Activated naive CD8-positive, alpha-beta T cell treated with anti-CD3 and anti-CD28 coated beads for 36 hours (primary cell): ENCODE data around the gene HEMGN. TPM values are rescaled to one million over a fixed set of nuclear protein-coding genes. Genes with fewer than 3 reads are reported as not detected.
A peak's percentile ranks its signal among the peaks of the same experiment; 100 is the strongest.

Source experiments
- DNase-seq: peaks from one replicate; pipeline ENCODE4 v3.0.0; 2021
- H3K27ac Mint-ChIP-seq: one replicate; pipeline ENCODE4 v1.8.0; 2022; ENCODE audit warnings: mild to moderate bottlenecking, moderate library complexity, mixed read lengths
- H3K27me3 Mint-ChIP-seq: one replicate; pipeline ENCODE4 v1.8.0; 2022; ENCODE audit warnings: mild to moderate bottlenecking, mixed read lengths
- H3K36me3 Mint-ChIP-seq: one replicate; pipeline ENCODE4 v1.8.0; 2021; ENCODE audit warnings: mild to moderate bottlenecking, mixed read lengths
- H3K4me1 Mint-ChIP-seq: one replicate; pipeline ENCODE4 v1.8.0; 2021; ENCODE audit warnings: mixed read lengths
- H3K4me3 Mint-ChIP-seq: one replicate; pipeline ENCODE4 v1.8.0; 2022; ENCODE audit warnings: mild to moderate bottlenecking, moderate library complexity, mixed read lengths
- H3K9me3 Mint-ChIP-seq: one replicate; pipeline ENCODE4 v1.8.0; 2022; ENCODE audit warnings: mixed read lengths
- total RNA-seq, 2 experiments: library from RNA; stranded (reverse); gene quantifications; one replicate each; pipeline ENCODE4 v1.2.3, GENCODE V29; 2021

Gene HEMGN
- total RNA-seq, 2 experiments from 2014 or later, result 1.9 to 2.6 TPM

DNA sequence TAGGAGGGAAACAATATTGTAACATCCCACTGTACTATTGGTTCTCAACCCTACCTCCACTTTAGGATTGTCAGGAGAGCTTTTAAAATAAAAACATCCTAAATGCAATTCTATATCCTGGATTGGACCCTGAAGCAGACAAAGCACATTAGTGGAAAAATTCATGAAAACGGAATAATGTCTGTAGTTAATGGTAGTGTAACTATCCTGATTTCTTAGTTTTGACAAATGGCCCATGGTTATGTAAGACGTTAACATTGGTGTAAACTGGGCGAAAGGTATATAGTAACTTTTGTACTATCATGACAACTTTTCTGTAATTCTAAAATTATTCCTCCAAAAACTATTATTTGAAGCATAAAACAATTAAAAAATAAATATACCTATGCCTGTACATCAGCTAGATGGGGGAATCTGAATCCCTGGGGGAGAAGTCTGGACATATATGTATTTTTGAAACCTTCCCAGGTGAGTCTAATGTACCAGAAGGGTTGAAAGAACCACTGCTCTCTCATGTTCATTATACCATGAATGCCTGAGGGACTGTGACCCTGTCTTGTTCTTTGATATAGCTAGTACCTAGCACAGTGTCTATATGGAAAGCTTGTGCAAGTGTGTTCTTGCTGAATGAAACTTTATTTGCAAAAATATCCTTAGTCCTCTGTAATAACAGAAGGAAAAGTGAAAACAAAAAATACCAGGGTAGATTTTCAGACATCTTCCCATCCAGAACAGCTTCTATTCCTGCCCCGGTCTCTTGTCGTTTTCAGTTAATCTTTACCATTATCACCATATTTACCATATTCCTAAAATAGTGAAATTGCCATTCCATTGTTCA, 12.3 kb downstream of the HEMGN start:
- Mint-ChIP-seq H3K4me3 (no peak overlapping the region), H3K27ac (no peak overlapping the region), H3K36me3 (peaks cover 10% of the 10 kb centered on the region), H3K27me3 (peaks cover 8% of the 10 kb centered on the region), H3K4me1 (peaks cover 38% of the 10 kb centered on the region), H3K9me3 (no peaks in the 10 kb centered on the region)
- DNase-seq, result no peak

DNA sequence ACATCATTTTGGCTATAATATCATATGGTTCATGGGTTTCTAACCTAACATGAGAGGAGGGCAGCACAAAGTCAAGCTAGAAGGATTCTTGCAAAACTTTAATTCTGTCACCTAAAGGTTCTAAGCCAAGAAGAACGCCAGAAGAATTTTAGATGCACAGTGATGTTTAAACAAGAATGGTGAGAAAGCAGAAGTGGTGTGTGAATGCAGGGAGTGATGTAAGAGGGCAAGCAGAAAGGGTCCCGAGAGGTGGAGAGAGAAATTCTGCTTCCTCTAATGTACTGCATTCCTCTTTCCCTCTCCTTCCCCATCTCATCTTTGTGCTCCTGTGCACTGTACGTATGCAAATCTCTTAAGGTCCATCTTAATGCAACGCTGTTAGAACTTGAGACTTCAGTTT, 13.6 kb downstream of the HEMGN start:
- DNase-seq, result no peak
- peaks cover 42% of the 10 kb centered on the region for H3K4me1 Mint-ChIP-seq
- peaks cover 8% of the 10 kb centered on the region for H3K27me3 Mint-ChIP-seq
- no peak overlapping the region for H3K27ac Mint-ChIP-seq
- H3K9me3 Mint-ChIP-seq, result no peaks in the 10 kb centered on the region
- H3K4me3 Mint-ChIP-seq, result no peak overlapping the region
- peaks cover 10% of the 10 kb centered on the region for H3K36me3 Mint-ChIP-seq

DNA sequence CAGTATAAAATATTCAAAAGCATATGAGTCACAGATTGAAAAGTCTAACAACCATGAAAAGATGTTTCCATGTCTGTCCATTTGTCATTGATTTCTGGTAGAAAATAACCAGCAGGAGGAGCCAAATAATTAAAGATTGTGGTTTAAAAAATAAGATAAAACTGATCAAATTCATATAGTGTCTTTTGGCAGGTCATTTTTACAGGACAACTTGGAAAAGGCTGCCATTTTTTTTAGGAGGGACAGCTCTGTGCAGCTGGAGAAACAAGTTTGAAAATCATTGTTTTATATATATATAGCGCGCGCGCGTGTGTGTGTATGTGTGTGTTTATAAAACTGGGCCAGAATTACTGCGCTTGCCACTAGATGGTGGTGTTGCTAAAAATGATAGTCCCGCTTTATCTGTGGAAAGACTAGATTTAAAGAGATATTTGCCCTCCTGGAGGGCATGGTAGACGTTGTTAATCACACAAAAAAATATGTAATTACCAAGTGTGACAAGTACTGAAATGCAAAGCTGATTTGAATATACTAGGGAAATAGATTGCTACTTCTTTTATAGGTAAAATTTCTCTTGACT, 14.4 kb downstream of the HEMGN start:
- peak; percentile 59 for DNase-seq
- H3K9me3 Mint-ChIP-seq, result no peaks in the 10 kb centered on the region
- H3K27me3 Mint-ChIP-seq, result peaks cover 8% of the 10 kb centered on the region
- peak overlapping the region; percentile 91 for H3K4me3 Mint-ChIP-seq
- H3K36me3 Mint-ChIP-seq, result peaks cover 12% of the 10 kb centered on the region
- H3K4me1 Mint-ChIP-seq, result peaks cover 44% of the 10 kb centered on the region
- peak overlapping the region; percentile 97 for H3K27ac Mint-ChIP-seq

DNA sequence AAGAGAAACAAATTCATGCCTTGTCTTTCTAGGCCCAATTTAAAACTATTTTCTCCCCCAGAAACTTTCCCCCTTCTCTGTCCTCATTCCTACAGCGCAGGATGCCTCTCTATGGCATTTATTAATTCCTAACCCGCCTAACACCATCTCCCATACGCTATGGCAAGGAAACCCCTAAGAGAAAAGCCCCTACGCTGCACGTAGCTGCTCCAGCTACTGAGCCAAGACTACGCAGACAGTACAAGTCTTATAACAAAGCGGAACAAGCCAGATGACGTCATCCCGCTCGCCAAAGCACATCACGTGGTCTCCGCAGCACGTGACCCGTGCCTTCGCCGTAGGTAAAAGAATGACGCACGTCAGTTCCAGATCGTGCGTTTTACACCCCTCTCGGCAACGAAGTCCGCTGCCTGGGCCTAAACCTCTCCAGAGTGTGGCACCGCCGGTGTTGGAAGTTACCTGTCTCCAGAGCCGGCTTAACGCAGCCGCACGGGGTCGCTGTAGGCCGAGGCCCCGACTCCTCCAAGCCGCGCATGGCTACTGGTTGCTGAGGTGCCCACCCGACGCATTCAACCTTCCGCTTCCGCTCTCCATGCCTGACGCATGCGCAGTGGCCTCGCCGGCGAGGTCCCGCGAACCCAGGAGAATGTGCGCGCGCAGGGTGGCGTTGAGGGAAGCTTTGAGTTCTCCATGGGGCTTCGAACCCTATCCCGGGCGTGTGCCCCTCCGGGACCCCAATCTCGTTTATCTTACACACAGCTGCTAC, 15.8 kb downstream of the HEMGN start, which contains the start of gene TRMO:
Gene TRMO (minus strand): TSS at position 542 of the 766 bp plus-strand sequence. CDS start 7 bp downstream, at position 535.
- Mint-ChIP-seq H3K9me3 (no peaks in the 10 kb centered on the region), H3K4me3 (peak within 1 kb of the TSS; percentile 91), H3K36me3 (peaks cover 14% of the 10 kb centered on the region), H3K27me3 (peaks cover 8% of the 10 kb centered on the region), H3K4me1 (peaks cover 45% of the 10 kb centered on the region), H3K27ac (peak within 1 kb of the TSS; percentile 97)
- DNase-seq, result peak; percentile 97

DNA sequence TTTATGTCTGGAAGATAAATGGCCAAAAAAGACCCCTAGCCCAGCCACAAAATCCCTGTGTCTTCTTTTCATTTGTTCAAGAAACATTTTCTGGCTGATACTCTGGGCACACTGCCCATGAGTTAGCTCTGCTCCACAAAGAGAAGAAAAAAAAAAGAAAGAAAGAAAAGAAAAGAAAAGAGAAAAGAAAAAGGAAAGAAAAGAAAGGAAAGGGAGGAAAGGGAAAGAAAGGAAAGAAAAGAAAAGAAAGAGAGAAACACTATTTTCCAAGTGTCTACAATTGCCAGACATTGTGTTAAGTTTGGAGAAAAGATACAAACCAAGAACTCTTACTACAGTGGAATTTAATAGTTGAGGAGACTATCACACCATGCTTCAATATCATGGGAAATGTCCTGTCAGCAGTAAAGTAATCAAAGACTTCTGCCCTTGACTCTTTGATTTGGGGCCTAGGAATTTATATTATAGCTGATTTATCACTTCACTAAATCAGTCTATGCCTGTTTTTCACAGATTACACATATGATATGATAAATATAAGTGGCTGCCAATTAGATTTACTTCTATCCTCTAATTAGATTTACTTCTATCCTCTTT, 18.7 kb downstream of the HEMGN start:
- Mint-ChIP-seq H3K36me3 (peaks cover 29% of the 10 kb centered on the region), H3K4me3 (peak overlapping the region; percentile 78), H3K27ac (peak overlapping the region; percentile 95), H3K27me3 (peaks cover 8% of the 10 kb centered on the region), H3K9me3 (no peaks in the 10 kb centered on the region), H3K4me1 (peaks cover 57% of the 10 kb centered on the region)
- no peak for DNase-seq

DNA sequence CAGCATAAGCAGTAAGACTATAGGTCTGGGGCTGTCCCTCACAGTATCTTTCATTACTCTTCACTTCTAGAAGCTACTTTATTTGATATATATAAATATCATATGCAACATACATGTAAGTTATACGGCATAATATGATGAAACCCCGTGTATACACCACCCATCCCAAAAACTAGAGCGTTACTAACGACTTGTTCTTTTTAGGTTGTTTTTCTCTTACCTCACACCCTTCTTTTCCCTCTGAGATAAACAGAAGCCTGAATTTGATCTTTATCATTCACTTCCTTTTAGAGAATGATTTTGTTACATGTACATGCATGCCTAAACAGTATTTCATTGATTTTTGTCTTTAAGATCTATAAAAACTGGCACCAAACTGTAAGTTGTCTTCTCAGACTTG, 19.4 kb downstream of the HEMGN start:
- Mint-ChIP-seq H3K36me3 (peaks cover 29% of the 10 kb centered on the region), H3K27me3 (peaks cover 8% of the 10 kb centered on the region), H3K27ac (peak overlapping the region; percentile 95), H3K4me1 (peaks cover 51% of the 10 kb centered on the region), H3K4me3 (peak overlapping the region; percentile 78), H3K9me3 (no peaks in the 10 kb centered on the region)
- no peak for DNase-seq

DNA sequence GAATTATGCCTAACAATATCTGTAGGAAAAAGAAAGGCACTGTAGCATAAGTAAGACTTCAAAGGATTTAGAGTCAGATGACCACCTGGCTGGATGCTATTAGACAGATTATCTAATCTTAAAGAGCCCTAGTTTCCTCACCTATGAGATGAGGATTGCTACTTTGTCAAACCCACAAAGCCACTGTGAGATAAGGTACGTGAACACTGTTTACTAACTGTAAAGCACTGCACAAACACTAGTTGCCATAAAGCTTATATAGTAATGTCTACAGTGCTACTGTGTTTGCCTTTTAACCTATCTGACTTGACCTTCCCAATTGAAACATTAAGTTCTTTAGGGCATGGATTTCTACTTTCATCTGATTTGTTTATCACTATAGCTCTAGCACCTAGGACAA, 26.0 kb downstream of the HEMGN start:
- Mint-ChIP-seq H3K4me3 (no peak overlapping the region), H3K9me3 (no peaks in the 10 kb centered on the region), H3K36me3 (peaks cover 28% of the 10 kb centered on the region), H3K27me3 (no peaks in the 10 kb centered on the region), H3K4me1 (peaks cover 27% of the 10 kb centered on the region), H3K27ac (no peak overlapping the region)
- DNase-seq, result no peak

DNA sequence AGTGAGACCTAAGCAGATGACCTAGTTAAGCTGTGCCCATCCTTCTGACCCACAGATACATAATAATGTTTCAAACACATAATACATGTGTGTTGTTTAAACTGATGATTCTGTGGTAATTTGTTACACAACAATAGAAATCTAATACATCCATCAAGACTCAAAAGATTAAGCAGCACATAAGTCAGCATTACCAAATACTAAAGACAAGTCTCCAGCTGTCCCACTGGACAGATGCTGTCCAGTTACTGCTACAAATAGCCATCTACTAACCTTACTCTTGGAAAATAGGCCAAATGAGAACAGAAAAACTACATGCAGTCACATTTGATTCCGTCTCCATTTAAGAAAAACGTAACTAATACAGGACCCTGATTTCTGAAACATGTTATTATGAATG, 26.4 kb downstream of the HEMGN start:
- Mint-ChIP-seq H3K27me3 (no peaks in the 10 kb centered on the region), H3K27ac (no peak overlapping the region), H3K36me3 (peaks cover 27% of the 10 kb centered on the region), H3K4me1 (peaks cover 28% of the 10 kb centered on the region), H3K9me3 (no peaks in the 10 kb centered on the region), H3K4me3 (no peak overlapping the region)
- no peak for DNase-seq

DNA sequence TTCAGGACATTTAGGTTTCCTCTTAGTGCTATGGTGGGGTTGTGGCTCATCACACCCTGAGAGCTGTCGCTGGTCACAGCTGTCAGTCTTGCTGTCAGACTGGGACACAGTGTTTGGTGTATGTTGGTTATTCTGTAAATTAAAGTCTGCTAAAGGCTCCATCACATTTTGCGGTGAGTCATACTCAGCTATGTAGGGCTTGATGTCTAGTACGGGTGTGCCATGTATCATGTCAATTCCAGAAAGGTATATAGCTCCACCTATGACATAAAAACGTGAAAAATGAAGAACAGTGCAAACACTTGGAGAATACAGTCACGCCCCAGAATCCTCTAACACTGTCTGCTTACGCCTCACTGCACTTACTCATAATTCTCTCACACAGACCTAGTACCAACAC, 27.6 kb downstream of the HEMGN start:
- Mint-ChIP-seq H3K4me1 (peaks cover 33% of the 10 kb centered on the region), H3K27me3 (no peaks in the 10 kb centered on the region), H3K9me3 (no peaks in the 10 kb centered on the region), H3K27ac (peak overlapping the region; percentile 31), H3K4me3 (no peak overlapping the region), H3K36me3 (peaks cover 31% of the 10 kb centered on the region)
- no peak for DNase-seq

DNA sequence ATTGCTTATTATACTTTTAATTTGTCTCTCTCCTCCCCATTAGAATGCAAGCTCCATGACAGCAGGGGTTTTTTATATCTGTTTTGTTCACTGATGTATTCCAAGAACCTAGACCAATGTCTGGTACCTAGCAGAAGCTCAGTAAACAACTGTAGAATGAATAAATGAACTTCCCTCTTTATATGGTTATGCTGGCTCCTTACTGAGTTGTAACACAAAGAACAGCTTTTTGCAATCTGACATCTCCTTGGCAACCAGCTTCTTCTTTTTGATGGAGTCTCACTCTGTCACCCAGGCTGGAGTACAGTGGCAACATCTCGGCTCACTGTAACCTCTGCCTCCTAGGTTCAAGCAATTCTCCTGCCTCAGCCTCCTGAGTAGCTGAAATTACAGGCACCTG, 29.3 kb downstream of the HEMGN start:
- Mint-ChIP-seq H3K4me1 (peaks cover 39% of the 10 kb centered on the region), H3K27ac (no peak overlapping the region), H3K4me3 (no peak overlapping the region), H3K36me3 (peaks cover 29% of the 10 kb centered on the region), H3K9me3 (no peaks in the 10 kb centered on the region), H3K27me3 (no peaks in the 10 kb centered on the region)
- no peak for DNase-seq

DNA sequence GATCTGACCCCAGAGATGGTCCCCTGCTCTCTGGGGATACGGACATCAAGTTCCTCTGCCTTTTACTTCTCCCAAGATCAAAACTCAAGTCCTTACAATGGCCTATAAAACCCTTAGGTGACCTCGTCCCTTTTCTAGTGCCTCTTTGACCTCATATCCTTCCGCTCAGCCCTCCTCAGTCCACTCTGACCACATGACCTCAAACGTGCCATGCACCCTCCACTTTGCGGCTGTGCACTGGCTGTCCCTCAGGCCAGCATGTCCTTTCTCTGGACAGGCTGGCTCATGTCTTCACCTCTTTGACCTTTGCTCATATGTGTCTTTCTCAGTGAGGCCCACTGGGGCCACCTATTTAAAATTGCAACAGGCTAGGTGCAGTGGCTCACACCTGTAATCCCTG, 30.3 kb downstream of the HEMGN start:
- H3K9me3 Mint-ChIP-seq, result no peaks in the 10 kb centered on the region
- H3K27ac Mint-ChIP-seq, result peak overlapping the region; percentile 8
- no peak overlapping the region for H3K4me3 Mint-ChIP-seq
- peaks cover 28% of the 10 kb centered on the region for H3K36me3 Mint-ChIP-seq
- no peaks in the 10 kb centered on the region for H3K27me3 Mint-ChIP-seq
- no peak for DNase-seq
- peaks cover 46% of the 10 kb centered on the region for H3K4me1 Mint-ChIP-seq

DNA sequence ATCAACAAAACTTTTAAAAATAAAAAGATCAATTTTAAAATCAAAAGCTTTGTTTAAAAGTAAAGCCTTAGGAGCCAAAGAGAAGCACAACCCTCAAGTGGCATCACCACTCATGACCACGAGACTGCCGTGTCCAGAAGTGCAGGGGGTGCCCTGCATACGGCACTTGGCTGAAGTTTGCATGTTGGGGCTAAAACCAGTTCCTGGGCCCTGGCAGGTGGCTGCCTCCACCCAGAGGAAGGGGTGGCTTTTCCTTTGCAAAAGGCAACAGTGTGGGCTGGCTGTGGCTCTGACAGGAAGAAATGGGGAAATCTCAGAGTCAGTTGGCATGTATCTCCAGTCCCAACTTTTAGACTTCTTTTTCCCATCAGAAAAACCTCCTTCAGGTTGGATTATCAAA, 30.9 kb downstream of the HEMGN start:
- Mint-ChIP-seq H3K4me1 (peaks cover 49% of the 10 kb centered on the region), H3K27ac (peak overlapping the region; percentile 38), H3K9me3 (no peaks in the 10 kb centered on the region), H3K27me3 (no peaks in the 10 kb centered on the region), H3K4me3 (no peak overlapping the region), H3K36me3 (peaks cover 28% of the 10 kb centered on the region)
- no peak for DNase-seq

DNA sequence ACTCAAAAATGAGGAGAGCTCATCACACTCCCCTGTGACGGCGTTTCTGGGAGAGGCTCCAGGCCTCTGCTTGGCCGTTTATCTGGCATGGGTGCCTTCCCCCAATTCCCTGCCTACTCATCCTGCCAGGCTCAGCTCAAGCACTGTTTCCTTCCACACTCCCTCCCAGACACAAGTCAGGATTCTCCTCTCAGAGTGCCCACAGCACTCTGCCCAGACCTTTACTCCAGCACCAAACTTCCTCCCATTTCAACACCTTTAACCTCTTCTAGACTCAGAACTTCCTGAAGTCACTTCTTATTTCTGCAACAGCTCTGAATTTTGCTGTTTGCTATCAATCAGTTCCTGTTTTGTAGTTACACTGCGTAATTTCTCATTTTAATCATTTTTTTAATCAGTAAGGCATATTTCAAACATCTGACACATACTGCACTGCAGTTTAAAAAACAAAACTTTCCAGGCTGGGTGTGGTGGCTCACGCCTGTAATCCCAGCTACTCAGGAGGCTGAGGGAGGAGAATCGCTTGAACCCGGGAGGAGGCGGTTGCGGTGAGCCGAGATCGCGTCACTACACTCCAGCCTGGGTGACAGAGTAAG, 31.6 kb downstream of the HEMGN start:
- no peak for DNase-seq
- Mint-ChIP-seq H3K9me3 (no peaks in the 10 kb centered on the region), H3K36me3 (peaks cover 33% of the 10 kb centered on the region), H3K27me3 (no peaks in the 10 kb centered on the region), H3K4me3 (peak overlapping the region; percentile 69), H3K27ac (peak overlapping the region; percentile 87), H3K4me1 (peaks cover 56% of the 10 kb centered on the region)

DNA sequence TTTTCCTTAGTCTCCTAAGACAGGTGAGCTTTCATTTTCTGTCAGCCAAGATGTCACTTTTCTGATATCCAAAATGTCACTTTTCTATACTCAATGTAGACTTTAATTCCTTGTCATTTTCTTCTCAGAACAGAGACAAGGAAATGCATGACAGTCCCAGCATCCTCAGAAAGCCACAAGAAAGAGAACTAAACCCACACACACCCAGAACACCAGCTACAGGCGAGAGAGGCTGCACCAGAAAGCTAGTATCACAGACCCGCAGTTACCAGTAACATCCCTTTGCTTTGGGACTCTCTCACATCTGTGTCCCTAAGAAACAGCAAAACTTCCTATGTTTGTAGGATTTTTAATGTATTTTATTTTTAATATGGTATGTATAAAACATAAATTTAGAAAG, 32.7 kb downstream of the HEMGN start:
- peak overlapping the region; percentile 66 for H3K27ac Mint-ChIP-seq
- DNase-seq, result peak; percentile 46
- H3K27me3 Mint-ChIP-seq, result no peaks in the 10 kb centered on the region
- H3K4me3 Mint-ChIP-seq, result peak overlapping the region; percentile 74
- H3K36me3 Mint-ChIP-seq, result peaks cover 31% of the 10 kb centered on the region
- H3K4me1 Mint-ChIP-seq, result peaks cover 64% of the 10 kb centered on the region
- H3K9me3 Mint-ChIP-seq, result no peaks in the 10 kb centered on the region
